Left lung (tissue), 10 donors: Measurements from ENCODE around the gene LPO. TPM values are rescaled to one million over a fixed set of nuclear protein-coding genes. Genes with fewer than 3 reads are reported as not detected.

Experiments used
- ATAC-seq: fragments of 200-7000 bp; cut with Tn5 transposase; one replicate; pipeline ENCODE4 v1.9.1; 2020; ENCODE audit warnings: moderate library complexity
- DNase-seq, 4 donors: peaks; one replicate each; pipeline ENCODE4 v3.0.0-alpha.2; 2013 to 2020
- H3K27ac ChIP-seq, 2 donors: fragments of 200-600 bp; sonication (generic) in 1 of 2; one replicate each; pipeline versions ENCODE4 v1.5.0 to v1.8.0; 2020 to 2021
- H3K27me3 ChIP-seq, 2 donors: fragments of 200-600 bp; sonication (generic) in 1 of 2; one replicate each; pipeline versions ENCODE4 v1.5.0 to v1.8.0; 2020 to 2021
- H3K36me3 ChIP-seq, 2 donors: fragments of 200-600 bp; sonication (generic) in 1 of 2; one replicate each; pipeline versions ENCODE4 v1.5.0 to v1.8.0; 2020 to 2021
- H3K4me1 ChIP-seq, 2 donors: fragments of 200-600 bp; one replicate each; pipeline ENCODE4 v1.8.0; 2021
- H3K4me3 ChIP-seq, 2 donors: fragments of 200-600 bp; sonication (generic) in 1 of 2; one replicate each; pipeline versions ENCODE4 v1.5.0 to v1.8.0; 2020 to 2021; ENCODE audit warnings: mild to moderate bottlenecking in 1 of 2
- H3K9me3 ChIP-seq, 2 donors: fragments of 200-600 bp; sonication (generic) in 1 of 2; one replicate each; pipeline versions ENCODE4 v1.5.0 to v1.8.0; 2020 to 2021
- CTCF ChIP-seq, 2 donors: fragments of 200-600 bp; sonication (generic) in 1 of 2; IDR thresholded peaks; one replicate each; pipeline versions ENCODE4 v1.5.0 to v1.8.0; 2021; ENCODE audit warnings: antibody characterized with exemption in 2 of 2
- intact Hi-C, 2 donors: fragments of 100-400 bp; cut with DNase I; formaldehyde crosslinking; loops; one replicate each; pipeline versions ENCODE4 v1.11.2 to v1.14.2; 2022
- polyA plus RNA-seq, 6 donors: library from polyadenylated mRNA; unstranded; fragments of 120-200 nt; gene quantifications; one replicate each; pipeline ENCODE4 v1.2.1, GENCODE V29; 2013; ENCODE audit not compliant: insufficient read length in 6 of 6
- total RNA-seq, 2 donors: library from RNA; stranded (reverse); fragmentation: NEBNext Ultra II Directional; extraction: Animal tissue kit (Norgen Biotek cat#: 25700); gene quantifications; one replicate each; pipeline ENCODE4 v1.2.1, GENCODE V29; 2021
- donor health status: DM: no; HTN: yes; CAD: no.
- donor health status: DM: no; HTN: no; CAD: no.

Gene LPO
- total and polyA plus RNA-seq, 8 donors: 0.10 to 0.24 (median 0.14) TPM; not detected in 1

- peaks cover 2 to 19% of the 10 kb centered on the region in 2 donors for H3K4me1 ChIP-seq
- intact Hi-C loops: no loop called here
- no peaks in the 10 kb centered on the region for H3K36me3 ChIP-seq
- no peak for TF ChIP-seq CTCF (IDR thresholded peaks at IDR 0.05)
- no peaks in the 10 kb centered on the region for H3K9me3 ChIP-seq
- no peak for DNase-seq
- peaks cover 6 to 62% of the 10 kb centered on the region in 2 donors for H3K27me3 ChIP-seq
- no peak overlapping the region for H3K4me3 ChIP-seq
- no peak overlapping the region for H3K27ac ChIP-seq
- ATAC-seq: no peak
Observed at GRCh38 chr17:58250344-58251011, 12.1 kb downstream of the LPO start.

- H3K36me3 ChIP-seq: no peaks in the 10 kb centered on the region
- H3K4me3 ChIP-seq: no peak overlapping the region
- no peak for TF ChIP-seq CTCF (IDR thresholded peaks at IDR 0.05)
- H3K27ac ChIP-seq: no peak overlapping the region
- peaks cover 2 to 19% of the 10 kb centered on the region in 2 donors for H3K4me1 ChIP-seq
- ATAC-seq: no peak
- H3K27me3 ChIP-seq: peaks cover 6 to 73% of the 10 kb centered on the region in 2 donors
- H3K9me3 ChIP-seq: no peaks in the 10 kb centered on the region
- no peak for DNase-seq
- intact Hi-C loops: no loop called here
Observed at GRCh38 chr17:58252141-58252540, 13.8 kb downstream of the LPO start.

GRCh38 chr17:58253082-58253481 is 14.7 kb downstream of the LPO start:
- peaks cover 6 to 81% of the 10 kb centered on the region in 2 donors for H3K27me3 ChIP-seq
- no peaks in the 10 kb centered on the region for H3K36me3 ChIP-seq

GRCh38 chr17:58254803-58255202 is 16.4 kb downstream of the LPO start:
- Histone ChIP-seq H3K4me3 (no peak overlapping the region), H3K27me3 (peaks cover 9 to 81% of the 10 kb centered on the region in 2 donors), H3K4me1 (peaks cover 0 to 2% of the 10 kb centered on the region in 2 donors), H3K9me3 (no peaks in the 10 kb centered on the region), H3K27ac (no peak overlapping the region), H3K36me3 (no peaks in the 10 kb centered on the region)
- no peak for TF ChIP-seq CTCF (IDR thresholded peaks at IDR 0.05)
- DNase-seq: no peak
- no peak for ATAC-seq
- intact Hi-C loops: no loop called here

More at GRCh38 chr17:58253082-58253481, 14.7 kb downstream of the LPO start:
- DNase-seq (no peak), ATAC-seq (no peak)
- Histone ChIP-seq H3K9me3 (no peaks in the 10 kb centered on the region), H3K4me1 (peaks cover 2 to 13% of the 10 kb centered on the region in 2 donors), H3K27ac (no peak overlapping the region), H3K4me3 (no peak overlapping the region)
- intact Hi-C loops: no loop called here
- TF ChIP-seq CTCF (IDR thresholded peaks at IDR 0.05): no peak

GRCh38 chr17:58262149-58262548 is 23.8 kb downstream of the LPO start:
- TF ChIP-seq CTCF (IDR thresholded peaks at IDR 0.05): no peak
- no peaks in the 10 kb centered on the region for H3K4me1 ChIP-seq
- H3K27me3 ChIP-seq: peaks cover 12 to 87% of the 10 kb centered on the region in 2 donors

More at GRCh38 chr17:58262149-58262548, 23.8 kb downstream of the LPO start:
- Histone ChIP-seq H3K4me3 (no peak overlapping the region), H3K36me3 (no peaks in the 10 kb centered on the region), H3K9me3 (no peaks in the 10 kb centered on the region), H3K27ac (no peak overlapping the region)
- no peak for DNase-seq
- no peak for ATAC-seq
- intact Hi-C loops: no loop called here
